Measurements from ENCODE around the gene PEX10.

The PEX10 gene

DNA sequence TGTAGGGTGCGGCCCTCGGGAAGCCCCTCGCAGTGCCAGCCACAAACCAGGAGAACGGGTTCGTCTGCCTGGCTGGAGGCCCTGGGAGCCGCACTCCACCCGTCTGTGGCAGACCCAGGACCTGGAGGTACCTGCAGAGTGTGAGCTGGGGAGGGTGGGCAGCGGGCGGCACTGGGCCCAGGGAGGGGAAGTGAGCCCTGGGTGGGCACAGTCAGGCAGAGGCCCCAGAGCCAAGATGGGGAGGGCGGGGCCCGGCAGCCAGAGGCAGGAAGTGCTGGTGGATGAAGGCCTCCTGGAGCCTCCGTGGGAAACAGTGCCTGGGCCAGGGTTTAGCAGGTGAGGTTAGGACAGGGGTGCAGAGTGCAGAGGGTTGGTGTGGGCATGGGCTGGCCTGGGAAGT lies 4.0 kb upstream of the PEX10 start:
- no peak overlapping the region for H3K4me3 ChIP-seq (ENCODE audit: low read depth, low read length)
- DNase-seq (ENCODE audit: low read depth, low spot score) = no peak
- ChIA-PET POLR2A (no interaction called here), CTCF (interaction anchor here (0.9 to 7.7 kb wide), 6 partner anchors 8 to 1008 kb away, joined by 3 to 138 read pairs (median 8); no protein-coding TSS in a partner anchor)
- TF ChIP-seq, protein P1, sequence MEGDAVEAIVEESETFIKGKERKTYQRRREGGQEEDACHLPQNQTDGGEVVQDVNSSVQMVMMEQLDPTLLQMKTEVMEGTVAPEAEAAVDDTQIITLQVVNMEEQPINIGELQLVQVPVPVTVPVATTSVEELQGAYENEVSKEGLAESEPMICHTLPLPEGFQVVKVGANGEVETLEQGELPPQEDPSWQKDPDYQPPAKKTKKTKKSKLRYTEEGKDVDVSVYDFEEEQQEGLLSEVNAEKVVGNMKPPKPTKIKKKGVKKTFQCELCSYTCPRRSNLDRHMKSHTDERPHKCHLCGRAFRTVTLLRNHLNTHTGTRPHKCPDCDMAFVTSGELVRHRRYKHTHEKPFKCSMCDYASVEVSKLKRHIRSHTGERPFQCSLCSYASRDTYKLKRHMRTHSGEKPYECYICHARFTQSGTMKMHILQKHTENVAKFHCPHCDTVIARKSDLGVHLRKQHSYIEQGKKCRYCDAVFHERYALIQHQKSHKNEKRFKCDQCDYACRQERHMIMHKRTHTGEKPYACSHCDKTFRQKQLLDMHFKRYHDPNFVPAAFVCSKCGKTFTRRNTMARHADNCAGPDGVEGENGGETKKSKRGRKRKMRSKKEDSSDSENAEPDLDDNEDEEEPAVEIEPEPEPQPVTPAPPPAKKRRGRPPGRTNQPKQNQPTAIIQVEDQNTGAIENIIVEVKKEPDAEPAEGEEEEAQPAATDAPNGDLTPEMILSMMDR (IDR thresholded peaks at IDR 0.05; ENCODE audit: insufficient read depth, low read length, missing control alignments) = no peak

DNA sequence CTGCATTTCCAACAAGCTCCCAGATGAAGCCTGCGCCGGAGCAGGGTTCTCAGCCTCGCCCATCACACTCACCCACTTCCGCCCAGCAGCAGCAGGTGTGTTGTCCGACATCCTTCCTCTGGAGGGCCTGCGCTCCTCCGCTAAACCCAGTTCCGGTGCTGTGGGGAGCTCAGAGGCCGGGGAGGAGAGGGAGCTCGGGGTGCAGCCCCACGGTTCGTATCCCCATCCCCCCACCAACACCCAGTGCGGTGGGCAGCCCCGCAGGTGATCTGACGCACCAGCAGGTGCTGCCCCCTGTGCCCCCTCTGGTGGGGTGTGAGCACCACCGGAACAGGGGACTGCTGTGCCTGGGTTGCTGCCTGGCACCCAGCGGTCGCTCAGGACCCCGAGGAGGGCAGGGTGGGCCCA lies 3.4 kb upstream of the PEX10 start:
- CTCF ChIA-PET = interaction anchor here (0.9 to 7.7 kb wide), 8 partner anchors 8 to 1008 kb away, joined by 3 to 138 read pairs (median 5); no protein-coding TSS in a partner anchor
- TF ChIP-seq, protein P1 (IDR thresholded peaks at IDR 0.05; ENCODE audit: insufficient read depth, low read length, missing control alignments) = no peak
- no peak overlapping the region for H3K4me3 ChIP-seq (ENCODE audit: low read depth, low read length)
- no peak for DNase-seq (ENCODE audit: low read depth, low spot score)
- POLR2A ChIA-PET = interaction anchor here (0.6 kb wide), 2 partner anchors 110 to 112 kb away, joined by 3 to 5 read pairs; partner anchors contain the start of gene PANK4

DNA sequence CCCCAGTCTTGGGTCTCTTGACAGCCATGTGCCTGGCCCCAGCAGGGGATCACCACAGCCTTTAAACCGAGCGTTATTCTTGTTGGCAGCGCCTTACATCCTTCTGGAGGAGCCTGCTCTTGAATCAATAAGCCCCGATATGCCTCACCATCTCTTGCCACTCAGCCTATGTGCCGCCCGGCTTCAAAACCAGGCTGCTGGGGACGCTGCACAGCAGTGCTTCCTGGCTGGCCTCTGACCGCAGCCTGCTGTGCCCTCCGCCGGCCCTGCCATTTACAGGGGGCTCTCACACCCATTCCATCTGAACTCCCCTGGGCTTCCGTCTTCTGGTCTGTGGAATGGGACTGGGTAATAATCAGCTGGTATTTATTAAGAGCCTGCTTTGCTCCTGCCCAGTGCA lies 3.0 kb upstream of the PEX10 start:
- no peak for DNase-seq (ENCODE audit: low read depth, low spot score)
- POLR2A ChIA-PET = interaction anchor here (0.6 kb wide), 1 partner anchor 112 kb away, joined by 3 read pairs; no protein-coding TSS in a partner anchor
- CTCF ChIA-PET = interaction anchor here (0.9 to 7.7 kb wide), 8 partner anchors 8 to 1009 kb away, joined by 3 to 138 read pairs (median 8); no protein-coding TSS in a partner anchor
- no peak overlapping the region for H3K4me3 ChIP-seq (ENCODE audit: low read depth, low read length)
- TF ChIP-seq, protein P1 (IDR thresholded peaks at IDR 0.05; ENCODE audit: insufficient read depth, low read length, missing control alignments) = no peak

DNA sequence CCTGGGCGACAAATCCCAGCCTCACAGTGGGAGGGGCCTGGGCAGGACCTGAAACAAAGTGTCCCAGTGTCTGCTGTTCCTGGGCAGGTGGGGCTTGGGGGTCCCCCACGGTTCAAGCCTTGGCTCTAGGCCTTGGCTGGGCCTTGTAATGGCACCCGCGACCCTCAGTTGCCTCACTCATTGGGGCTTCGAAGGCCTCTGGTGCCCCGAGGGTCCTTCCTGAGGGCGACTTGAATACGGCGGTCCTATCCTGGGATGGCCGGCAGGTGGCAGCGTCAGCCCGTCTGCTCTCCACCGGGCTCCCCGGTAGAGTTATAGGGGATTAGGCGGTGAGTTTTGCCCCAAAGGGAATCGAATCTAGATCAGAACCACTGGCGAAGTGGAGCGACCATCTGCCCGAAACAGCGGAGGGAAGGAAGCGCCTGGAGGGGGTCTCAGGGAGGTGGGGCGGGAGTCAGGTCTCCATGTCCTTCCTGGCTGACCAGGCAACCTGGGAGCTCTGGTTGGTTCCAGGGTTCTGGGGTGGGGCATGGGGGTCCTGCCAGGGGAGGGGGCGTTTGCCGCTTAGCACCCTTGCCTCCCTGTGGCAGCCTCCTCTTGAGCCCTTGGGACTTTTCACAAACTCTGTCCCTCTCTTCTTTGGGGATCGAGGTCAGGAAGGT lies 2.1 kb upstream of the PEX10 start:
- TF ChIP-seq, protein P1 (IDR thresholded peaks at IDR 0.05; ENCODE audit: insufficient read depth, low read length, missing control alignments) = peak; percentile 89
- POLR2A ChIA-PET = no interaction called here
- CTCF ChIA-PET = interaction anchor here (0.6 to 7.7 kb wide), 12 partner anchors 9 to 1010 kb away, joined by 3 to 138 read pairs (median 4); partner anchors contain the start of gene TNFRSF14
- no peak overlapping the region; the same call in 1 of the 2 replicates for H3K4me3 ChIP-seq (ENCODE audit: low read depth, low read length)
- DNase-seq (ENCODE audit: low read depth, low spot score) = no peak

DNA sequence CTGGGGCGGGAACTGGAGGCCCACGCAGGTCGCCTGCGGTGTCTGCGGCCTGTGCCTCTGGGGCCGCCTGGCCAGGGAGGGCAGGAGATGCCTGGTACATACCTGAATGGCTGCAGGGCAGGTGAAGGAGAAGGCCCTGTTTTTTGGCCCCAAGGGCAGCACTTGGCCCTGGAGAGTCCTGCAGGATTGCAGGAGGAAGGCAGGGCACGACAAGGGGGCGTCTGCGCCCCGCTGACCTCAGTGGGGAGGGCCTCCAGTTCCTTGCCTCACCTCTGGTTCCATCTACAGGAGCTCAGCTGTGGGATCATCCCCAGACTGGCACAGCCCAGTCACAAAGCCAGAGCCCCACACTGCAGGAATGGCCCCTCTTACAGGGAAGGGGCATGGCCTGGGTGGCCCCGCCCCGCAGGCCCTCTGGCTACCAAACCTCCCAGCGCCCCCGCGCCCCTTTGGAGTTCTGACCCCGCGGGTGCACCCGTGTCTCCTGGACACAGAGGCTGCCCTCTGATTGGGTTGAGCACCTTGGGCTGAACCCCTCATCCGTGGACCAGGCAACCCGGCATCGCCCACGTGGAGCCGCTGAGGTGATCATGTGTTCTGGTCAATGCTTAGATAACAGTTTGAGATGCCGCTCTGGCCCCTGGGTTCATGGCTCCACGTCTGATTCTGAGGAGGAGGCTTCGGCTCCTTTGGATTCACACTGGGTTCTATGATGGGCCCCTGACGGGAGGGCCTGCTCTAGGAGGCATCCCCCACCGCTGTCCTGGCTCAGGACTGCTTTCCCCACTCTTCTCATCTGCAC lies 1.3 kb upstream of the PEX10 start:
- TF ChIP-seq, protein P1 (IDR thresholded peaks at IDR 0.05; ENCODE audit: insufficient read depth, low read length, missing control alignments) = no peak
- DNase-seq (ENCODE audit: low read depth, low spot score) = no peak
- H3K4me3 ChIP-seq (ENCODE audit: low read depth, low read length) = peak overlapping the region; percentile 84
- ChIA-PET CTCF (interaction anchor here (1.0 to 7.7 kb wide), 11 partner anchors 10 to 1011 kb away, joined by 3 to 138 read pairs (median 5); partner anchors contain the start of gene FAAP20), POLR2A (interaction anchor here (1.1 kb wide), 1 partner anchor 22 kb away, joined by 4 read pairs; the partner anchor contains the start of genes MORN1 and RER1)

All from AG04449 (cell line).